ENCODE results near the gene TBC1D3E. TPM values are rescaled to one million over a fixed set of nuclear protein-coding genes. Genes with fewer than 3 reads are reported as not detected.
"Not testable (repeated sequence)": the region's sequence is repeated elsewhere in the genome, so short reads cannot be mapped to it uniquely, and the experiment has no call there.

TBC1D3E gene
- not detected for polyA plus RNA-seq (ENCODE audit: low read depth in 6 of 6)

GRCh38 chr17:38127651-38128050 is at the start of gene TBC1D3E:
TBC1D3E (plus strand) TSS chr17:38127951; CDS start chr17:38129496, 1,545 bp downstream.
- H3K4me1 Mint-ChIP-seq; H3K27ac Mint-ChIP-seq; ATAC-seq (ENCODE audit: low read depth in 2 of 2); H3K4me3 Mint-ChIP-seq; H3K27me3 Mint-ChIP-seq; DNase-seq; H3K9me3 Mint-ChIP-seq; H3K36me3 Mint-ChIP-seq: not testable (repeated sequence)

- not testable (repeated sequence) for H3K36me3 Mint-ChIP-seq; DNase-seq; H3K9me3 Mint-ChIP-seq; H3K4me1 Mint-ChIP-seq; H3K27ac Mint-ChIP-seq; ATAC-seq (ENCODE audit: low read depth in 2 of 2); H3K27me3 Mint-ChIP-seq; H3K4me3 Mint-ChIP-seq
Observed at GRCh38 chr17:38087344-38087743, 40.4 kb upstream of the TBC1D3E start.

DNA sequence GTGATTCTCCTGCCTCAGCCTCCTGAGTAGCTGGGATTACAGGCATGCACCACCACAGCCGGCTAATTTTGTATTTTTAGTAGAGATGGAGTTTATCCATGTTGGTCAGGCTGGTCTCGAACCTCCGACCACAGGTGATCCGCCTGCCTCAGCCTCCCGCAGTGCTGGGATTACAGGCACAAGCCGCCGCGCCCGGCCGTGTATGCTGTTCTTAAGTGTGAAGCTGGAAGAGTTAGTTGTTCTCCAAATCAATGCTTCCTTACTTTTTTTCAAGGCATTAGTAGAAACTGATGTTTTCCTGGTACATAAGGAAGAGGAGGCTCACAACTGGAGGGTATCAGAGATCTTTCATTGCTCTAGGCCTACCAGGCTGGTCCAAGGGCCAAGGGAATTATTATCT is 39.6 kb upstream of the TBC1D3E start:
- ATAC-seq (ENCODE audit: low read depth in 2 of 2); H3K27ac Mint-ChIP-seq; H3K4me1 Mint-ChIP-seq; H3K36me3 Mint-ChIP-seq; H3K27me3 Mint-ChIP-seq; H3K4me3 Mint-ChIP-seq; H3K9me3 Mint-ChIP-seq; DNase-seq: not testable (repeated sequence)

- not testable (repeated sequence) for H3K27me3 Mint-ChIP-seq; ATAC-seq (ENCODE audit: low read depth in 2 of 2); H3K27ac Mint-ChIP-seq; H3K4me1 Mint-ChIP-seq; H3K4me3 Mint-ChIP-seq; H3K9me3 Mint-ChIP-seq; DNase-seq; H3K36me3 Mint-ChIP-seq
Observed at GRCh38 chr17:38094059-38094694, 33.6 kb upstream of the TBC1D3E start.

GRCh38 chr17:38099262-38099661 is 28.5 kb upstream of the TBC1D3E start:
- ATAC-seq (ENCODE audit: low read depth in 2 of 2); DNase-seq; H3K9me3 Mint-ChIP-seq; H3K36me3 Mint-ChIP-seq; H3K4me3 Mint-ChIP-seq; H3K27me3 Mint-ChIP-seq; H3K27ac Mint-ChIP-seq; H3K4me1 Mint-ChIP-seq: not testable (repeated sequence)

- not testable (repeated sequence) for ATAC-seq (ENCODE audit: low read depth in 2 of 2); H3K9me3 Mint-ChIP-seq; H3K27ac Mint-ChIP-seq; H3K4me3 Mint-ChIP-seq; H3K36me3 Mint-ChIP-seq; H3K27me3 Mint-ChIP-seq; DNase-seq; H3K4me1 Mint-ChIP-seq
Observed at GRCh38 chr17:38119829-38120228, 7.9 kb upstream of the TBC1D3E start.

DNA sequence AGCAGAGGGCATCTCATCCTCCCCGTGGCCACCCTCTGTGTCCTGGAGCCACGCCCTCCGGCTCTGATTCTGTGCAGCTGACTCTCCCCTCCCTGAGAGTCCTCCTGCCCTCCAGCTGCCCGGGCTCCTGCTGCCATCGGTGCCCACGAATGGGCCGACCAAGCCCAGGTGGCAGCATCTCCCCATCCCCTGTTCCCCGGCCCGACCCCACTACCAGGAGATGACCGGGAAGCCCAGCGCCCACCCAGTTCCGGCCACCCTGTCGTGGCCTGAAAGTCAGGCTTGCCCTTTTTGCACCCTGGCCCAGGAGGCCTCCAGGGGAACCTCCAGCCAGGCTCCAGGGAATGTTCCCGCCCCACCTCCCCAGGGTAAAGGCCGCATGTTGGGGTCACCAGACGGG is 7.1 kb downstream of the TBC1D3E start:
- not testable (repeated sequence) for H3K4me1 Mint-ChIP-seq; H3K9me3 Mint-ChIP-seq; H3K36me3 Mint-ChIP-seq; H3K4me3 Mint-ChIP-seq; ATAC-seq (ENCODE audit: low read depth in 2 of 2); H3K27me3 Mint-ChIP-seq; H3K27ac Mint-ChIP-seq; DNase-seq

Other genes starting within 250 kb of the TBC1D3E start
- not detected for gene TBC1D3K, start 203.5 kb upstream of the TBC1D3E start, polyA plus RNA-seq (ENCODE audit: low read depth in 6 of 6)
- gene TBC1D3L, start 138.9 kb upstream of the TBC1D3E start, polyA plus RNA-seq (ENCODE audit: low read depth in 6 of 6) = 1 to 10 TPM in 1 of 6 donors, under 1 TPM in 3, not detected in 2; 0.41 to 3.6 (median 0.61) TPM
- not detected for gene TBC1D3D, start 124.0 kb upstream of the TBC1D3E start, polyA plus RNA-seq (ENCODE audit: low read depth in 6 of 6)
- not detected for gene TBC1D3C, start 59.3 kb upstream of the TBC1D3E start, polyA plus RNA-seq (ENCODE audit: low read depth in 6 of 6)
- gene TBC1D3, start 64.6 kb downstream of the TBC1D3E start, polyA plus RNA-seq (ENCODE audit: low read depth in 6 of 6) = not detected
- 10 to 100 TPM; 19.8 to 26.8 (median 24.4) TPM for gene MRPL45, start 169.2 kb downstream of the TBC1D3E start, polyA plus RNA-seq (ENCODE audit: low read depth in 6 of 6)
- gene GPR179, start 216.0 kb downstream of the TBC1D3E start, polyA plus RNA-seq (ENCODE audit: low read depth in 6 of 6) = not detected
- gene SOCS7, start 223.9 kb downstream of the TBC1D3E start, polyA plus RNA-seq (ENCODE audit: low read depth in 6 of 6) = 1 to 10 TPM in 1 of 6 donors, under 1 TPM in 5; 0.10 to 1.1 (median 0.47) TPM

Data from naive B cell (primary cell).